WTC11 (cell line): Measurements from ENCODE around the gene CCDC185.

Experiments used
- ELF4 ChIP-seq: sonication (generic); formaldehyde crosslinking; IDR thresholded peaks from 2 replicates; pipeline ENCODE4 v1.8.1; 2022; ENCODE audit warnings: low read depth, mild to moderate bottlenecking, moderate library complexity, missing genetic modification reagents
- ESRRA ChIP-seq: sonication (generic); formaldehyde crosslinking; IDR thresholded peaks from 2 replicates; pipeline ENCODE4 v1.8.1; 2022; ENCODE audit warnings: mild to moderate bottlenecking, missing genetic modification reagents, borderline replicate concordance
- GABPB1 ChIP-seq: sonication (generic); formaldehyde crosslinking; IDR thresholded peaks from 2 replicates; pipeline ENCODE4 v1.8.1; 2023; ENCODE audit warnings: mild to moderate bottlenecking, missing genetic modification reagents
- JUN ChIP-seq: sonication (generic); formaldehyde crosslinking; IDR thresholded peaks from 2 replicates; pipeline ENCODE4 v1.8.0; 2023; ENCODE audit warnings: mild to moderate bottlenecking, missing genetic modification reagents
- MXD4 ChIP-seq: fragments of 250-450 bp; sonication (Bioruptor Pico); IDR thresholded peaks from 2 replicates; pipeline ENCODE4 v1.8.0; 2021; ENCODE audit warnings: mild to moderate bottlenecking, moderate library complexity, borderline replicate concordance
- NR2C2 ChIP-seq: sonication (generic); formaldehyde crosslinking; IDR thresholded peaks from 2 replicates; pipeline ENCODE4 v1.8.0; 2022; ENCODE audit warnings: mild to moderate bottlenecking, missing genetic modification reagents
- PRRX2 ChIP-seq: fragments of 250-450 bp; sonication (Bioruptor Pico); IDR thresholded peaks from 2 replicates; pipeline ENCODE4 v1.8.0; 2021; ENCODE audit warnings: mild to moderate bottlenecking
- TF ChIP-seq, protein P1 (sequence below): fragments of 200-600 bp; IDR thresholded peaks from 2 replicates; pipeline ENCODE4 v1.8.0; 2022; ENCODE audit warnings: antibody characterized with exemption
- TF ChIP-seq, protein P2 (sequence below): sonication (generic); formaldehyde crosslinking; IDR thresholded peaks from 2 replicates; pipeline ENCODE4 v1.8.0; 2022; ENCODE audit warnings: mild to moderate bottlenecking, missing genetic modification reagents
- TF ChIP-seq, protein P3 (sequence below): sonication (generic); formaldehyde crosslinking; IDR thresholded peaks from 2 replicates; pipeline ENCODE4 v1.8.0; 2022; ENCODE audit warnings: mild to moderate bottlenecking, missing genetic modification reagents
- TF ChIP-seq, protein P4 (sequence below): sonication (generic); formaldehyde crosslinking; IDR thresholded peaks from 2 replicates; pipeline ENCODE4 v1.8.1; 2022; ENCODE audit warnings: low read depth, missing genetic modification reagents, borderline replicate concordance

DNA sequence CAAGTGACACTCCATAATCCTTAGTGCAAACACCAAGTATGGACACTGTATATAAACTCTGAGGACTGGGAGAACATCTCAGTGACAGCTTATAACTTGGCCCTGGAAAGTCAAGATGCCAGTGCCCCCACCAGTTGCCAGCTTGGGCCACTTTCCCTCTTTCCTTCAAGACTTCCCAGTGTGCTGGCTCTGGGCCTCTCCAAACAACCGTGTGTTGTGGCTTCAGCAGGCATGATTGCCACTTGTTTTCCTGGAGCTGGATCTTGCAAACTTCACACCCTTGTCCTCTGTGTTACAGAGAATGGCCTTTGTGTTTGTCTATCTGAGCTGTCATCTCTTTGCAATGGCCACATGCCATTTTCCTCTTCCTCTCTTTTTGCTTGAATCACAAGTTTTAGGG, 37.0 kb downstream of the CCDC185 start:
- TF ChIP-seq, protein P1, sequence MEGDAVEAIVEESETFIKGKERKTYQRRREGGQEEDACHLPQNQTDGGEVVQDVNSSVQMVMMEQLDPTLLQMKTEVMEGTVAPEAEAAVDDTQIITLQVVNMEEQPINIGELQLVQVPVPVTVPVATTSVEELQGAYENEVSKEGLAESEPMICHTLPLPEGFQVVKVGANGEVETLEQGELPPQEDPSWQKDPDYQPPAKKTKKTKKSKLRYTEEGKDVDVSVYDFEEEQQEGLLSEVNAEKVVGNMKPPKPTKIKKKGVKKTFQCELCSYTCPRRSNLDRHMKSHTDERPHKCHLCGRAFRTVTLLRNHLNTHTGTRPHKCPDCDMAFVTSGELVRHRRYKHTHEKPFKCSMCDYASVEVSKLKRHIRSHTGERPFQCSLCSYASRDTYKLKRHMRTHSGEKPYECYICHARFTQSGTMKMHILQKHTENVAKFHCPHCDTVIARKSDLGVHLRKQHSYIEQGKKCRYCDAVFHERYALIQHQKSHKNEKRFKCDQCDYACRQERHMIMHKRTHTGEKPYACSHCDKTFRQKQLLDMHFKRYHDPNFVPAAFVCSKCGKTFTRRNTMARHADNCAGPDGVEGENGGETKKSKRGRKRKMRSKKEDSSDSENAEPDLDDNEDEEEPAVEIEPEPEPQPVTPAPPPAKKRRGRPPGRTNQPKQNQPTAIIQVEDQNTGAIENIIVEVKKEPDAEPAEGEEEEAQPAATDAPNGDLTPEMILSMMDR: no peak
- no peak for TF ChIP-seq ESRRA (CRISPR knock-in tag)
- no peak for TF ChIP-seq PRRX2
- no peak for TF ChIP-seq GABPB1 (CRISPR knock-in tag)
- no peak for TF ChIP-seq ELF4 (CRISPR knock-in tag)
- TF ChIP-seq, protein P2, sequence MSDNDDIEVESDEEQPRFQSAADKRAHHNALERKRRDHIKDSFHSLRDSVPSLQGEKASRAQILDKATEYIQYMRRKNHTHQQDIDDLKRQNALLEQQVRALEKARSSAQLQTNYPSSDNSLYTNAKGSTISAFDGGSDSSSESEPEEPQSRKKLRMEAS (CRISPR knock-in tag): no peak
- no peak for TF ChIP-seq NR2C2 (CRISPR knock-in tag)
- TF ChIP-seq MXD4 (CRISPR knock-in tag): no peak
- TF ChIP-seq, protein P3, sequence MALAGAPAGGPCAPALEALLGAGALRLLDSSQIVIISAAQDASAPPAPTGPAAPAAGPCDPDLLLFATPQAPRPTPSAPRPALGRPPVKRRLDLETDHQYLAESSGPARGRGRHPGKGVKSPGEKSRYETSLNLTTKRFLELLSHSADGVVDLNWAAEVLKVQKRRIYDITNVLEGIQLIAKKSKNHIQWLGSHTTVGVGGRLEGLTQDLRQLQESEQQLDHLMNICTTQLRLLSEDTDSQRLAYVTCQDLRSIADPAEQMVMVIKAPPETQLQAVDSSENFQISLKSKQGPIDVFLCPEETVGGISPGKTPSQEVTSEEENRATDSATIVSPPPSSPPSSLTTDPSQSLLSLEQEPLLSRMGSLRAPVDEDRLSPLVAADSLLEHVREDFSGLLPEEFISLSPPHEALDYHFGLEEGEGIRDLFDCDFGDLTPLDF (CRISPR knock-in tag): no peak
- TF ChIP-seq JUN: no peak
- TF ChIP-seq, protein P4, sequence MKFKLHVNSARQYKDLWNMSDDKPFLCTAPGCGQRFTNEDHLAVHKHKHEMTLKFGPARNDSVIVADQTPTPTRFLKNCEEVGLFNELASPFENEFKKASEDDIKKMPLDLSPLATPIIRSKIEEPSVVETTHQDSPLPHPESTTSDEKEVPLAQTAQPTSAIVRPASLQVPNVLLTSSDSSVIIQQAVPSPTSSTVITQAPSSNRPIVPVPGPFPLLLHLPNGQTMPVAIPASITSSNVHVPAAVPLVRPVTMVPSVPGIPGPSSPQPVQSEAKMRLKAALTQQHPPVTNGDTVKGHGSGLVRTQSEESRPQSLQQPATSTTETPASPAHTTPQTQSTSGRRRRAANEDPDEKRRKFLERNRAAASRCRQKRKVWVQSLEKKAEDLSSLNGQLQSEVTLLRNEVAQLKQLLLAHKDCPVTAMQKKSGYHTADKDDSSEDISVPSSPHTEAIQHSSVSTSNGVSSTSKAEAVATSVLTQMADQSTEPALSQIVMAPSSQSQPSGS: no peak
